ENCODE data around the gene PTPRA. TPM values are rescaled to one million over a fixed set of nuclear protein-coding genes. Genes with fewer than 3 reads are reported as not detected.

PTPRA gene
- polyA plus RNA-seq, 1 experiment, result 87.4 TPM

- ChIA-PET CTCF (no interaction called here), POLR2A (no interaction called here)
These were observed 25.5 kb upstream of the PTPRA start for GRCh38 chr20:2847802-2848201.

GRCh38 chr20:2849529-2849928, 23.8 kb upstream of the PTPRA start:
- no peaks in the 10 kb centered on the region for H3K27me3 ChIP-seq (ENCODE audit: control insufficient read depth, insufficient read depth, low read length)
- H3K9me3 ChIP-seq (ENCODE audit: control insufficient read depth, insufficient read depth, low read length), result no peaks in the 10 kb centered on the region
- ChIA-PET CTCF (interaction anchor here (0.9 to 1.8 kb wide), 4 partner anchors 9 to 96 kb away, joined by 3 to 11 read pairs (median 4); no protein-coding TSS in a partner anchor), POLR2A (no interaction called here)
- TF ChIP-seq CTCF (IDR thresholded peaks at IDR 0.05; ENCODE audit: low read depth, low read length), result no peak
- no peak overlapping the region for H3K27ac ChIP-seq (ENCODE audit: low read depth, low read length)
- no peak overlapping the region for H3K4me3 ChIP-seq (ENCODE audit: low read depth, low read length)
- no peak for DNase-seq (ENCODE audit: low read depth, low spot score)

More at GRCh38 chr20:2847802-2848201, 25.5 kb upstream of the PTPRA start:
- TF ChIP-seq CTCF (IDR thresholded peaks at IDR 0.05; ENCODE audit: low read depth, low read length), result no peak
- H3K4me3 ChIP-seq (ENCODE audit: low read depth, low read length), result no peak overlapping the region
- no peaks in the 10 kb centered on the region for H3K27me3 ChIP-seq (ENCODE audit: control insufficient read depth, insufficient read depth, low read length)
- H3K27ac ChIP-seq (ENCODE audit: low read depth, low read length), result no peak overlapping the region
- no peak for DNase-seq (ENCODE audit: low read depth, low spot score)
- H3K9me3 ChIP-seq (ENCODE audit: control insufficient read depth, insufficient read depth, low read length), result no peaks in the 10 kb centered on the region

- CTCF ChIA-PET, result interaction anchor here (0.7 to 2.9 kb wide), 12 partner anchors 8 to 163 kb away, joined by 3 to 40 read pairs (median 6); partner anchors contain the start of genes PCED1A and VPS16
- POLR2A ChIA-PET, result no interaction called here
- DNase-seq (ENCODE audit: low read depth, low spot score), result no peak
These were observed 22.2 kb upstream of the PTPRA start for GRCh38 chr20:2851086-2851485.

GRCh38 chr20:2858591-2858990, 14.7 kb upstream of the PTPRA start:
- Histone ChIP-seq H3K9me3 (ENCODE audit: control insufficient read depth, insufficient read depth, low read length) (no peaks in the 10 kb centered on the region), H3K27me3 (ENCODE audit: control insufficient read depth, insufficient read depth, low read length) (no peaks in the 10 kb centered on the region), H3K4me3 (ENCODE audit: low read depth, low read length) (no peak overlapping the region), H3K27ac (ENCODE audit: low read depth, low read length) (no peak overlapping the region)
- TF ChIP-seq CTCF (IDR thresholded peaks at IDR 0.05; ENCODE audit: low read depth, low read length), result no peak
- ChIA-PET CTCF (interaction anchor here (1.7 kb wide), 1 partner anchor 8 kb away, joined by 4 read pairs; no protein-coding TSS in a partner anchor), POLR2A (no interaction called here)
- no peak for DNase-seq (ENCODE audit: low read depth, low spot score)

More at GRCh38 chr20:2851086-2851485, 22.2 kb upstream of the PTPRA start:
- Histone ChIP-seq H3K27ac (ENCODE audit: low read depth, low read length) (no peak overlapping the region), H3K4me3 (ENCODE audit: low read depth, low read length) (no peak overlapping the region), H3K9me3 (ENCODE audit: control insufficient read depth, insufficient read depth, low read length) (no peaks in the 10 kb centered on the region), H3K27me3 (ENCODE audit: control insufficient read depth, insufficient read depth, low read length) (no peaks in the 10 kb centered on the region)
- TF ChIP-seq CTCF (IDR thresholded peaks at IDR 0.05; ENCODE audit: low read depth, low read length), result no peak

GRCh38 chr20:2859330-2860121, 13.8 kb upstream of the PTPRA start:
- TF ChIP-seq CTCF (IDR thresholded peaks at IDR 0.05; ENCODE audit: low read depth, low read length), result no peak
- Histone ChIP-seq H3K27ac (ENCODE audit: low read depth, low read length) (no peak overlapping the region), H3K4me3 (ENCODE audit: low read depth, low read length) (no peak overlapping the region), H3K9me3 (ENCODE audit: control insufficient read depth, insufficient read depth, low read length) (no peaks in the 10 kb centered on the region), H3K27me3 (ENCODE audit: control insufficient read depth, insufficient read depth, low read length) (no peaks in the 10 kb centered on the region)
- DNase-seq (ENCODE audit: low read depth, low spot score), result no peak
- CTCF ChIA-PET, result interaction anchor here (0.6 to 1.7 kb wide), 3 partner anchors 8 to 173 kb away, joined by 3 to 4 read pairs (median 3); no protein-coding TSS in a partner anchor
- POLR2A ChIA-PET, result no interaction called here
